PC-3 (cell line): ENCODE measurements around the gene ARMC3.

Experiments used
- EZH2 ChIP-seq: fragments of 300-600 bp; sonication (generic); IDR thresholded peaks from one replicate; pipeline ENCODE4 v1.6.1; 2017; ENCODE audit warnings: antibody characterized with exemption, mild to moderate bottlenecking, low read length; ENCODE audit not compliant: unreplicated experiment
- TF ChIP-seq, protein P1 (sequence below): fragments of 300-600 bp; sonication (generic); conservative IDR thresholded peaks from 2 replicates; pipeline ENCODE4 v1.5.1; 2017; ENCODE audit warnings: antibody characterized with exemption, low read depth, mild to moderate bottlenecking, low read length

DNA sequence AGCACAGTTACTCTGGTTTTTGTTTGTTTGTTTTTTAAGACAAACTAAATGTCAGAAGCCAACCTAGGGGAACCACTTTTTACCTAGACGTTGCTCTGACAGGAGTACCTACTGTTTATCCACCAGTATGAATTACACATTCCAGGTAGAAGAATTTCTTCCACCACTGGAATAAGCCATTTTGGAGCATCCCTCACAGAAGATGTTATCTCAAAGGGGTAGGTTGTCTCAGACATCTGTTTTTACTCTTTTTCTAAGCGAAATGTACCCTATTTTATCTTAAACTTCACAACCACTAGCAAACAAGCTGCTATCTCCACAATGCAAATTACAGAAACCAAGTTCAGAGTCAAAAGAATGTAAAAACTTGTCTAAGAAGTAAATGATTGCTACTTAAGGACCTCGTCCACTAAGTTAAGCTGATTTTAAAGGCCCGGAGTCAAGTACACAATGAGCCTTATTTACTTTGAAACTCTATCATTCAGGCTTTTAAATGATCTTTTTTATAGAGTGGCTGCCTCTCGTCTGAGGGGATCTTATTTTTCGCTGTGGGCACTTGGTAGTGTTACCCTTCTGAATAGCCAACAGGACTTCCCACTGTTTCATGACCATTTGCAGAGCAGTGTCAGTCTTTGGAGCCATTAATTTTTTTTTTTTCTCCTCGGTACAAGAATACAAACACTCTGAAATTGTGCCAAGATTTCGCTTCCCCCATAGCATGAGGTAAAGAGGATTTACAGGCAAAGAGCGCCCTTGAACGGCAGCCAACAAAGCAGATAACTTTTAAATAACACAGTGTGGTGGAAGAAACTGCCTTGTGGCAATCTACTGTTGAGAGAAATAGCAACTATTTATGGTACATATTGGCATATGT is 15.7 kb upstream of the ARMC3 start:
- TF ChIP-seq, protein P1, sequence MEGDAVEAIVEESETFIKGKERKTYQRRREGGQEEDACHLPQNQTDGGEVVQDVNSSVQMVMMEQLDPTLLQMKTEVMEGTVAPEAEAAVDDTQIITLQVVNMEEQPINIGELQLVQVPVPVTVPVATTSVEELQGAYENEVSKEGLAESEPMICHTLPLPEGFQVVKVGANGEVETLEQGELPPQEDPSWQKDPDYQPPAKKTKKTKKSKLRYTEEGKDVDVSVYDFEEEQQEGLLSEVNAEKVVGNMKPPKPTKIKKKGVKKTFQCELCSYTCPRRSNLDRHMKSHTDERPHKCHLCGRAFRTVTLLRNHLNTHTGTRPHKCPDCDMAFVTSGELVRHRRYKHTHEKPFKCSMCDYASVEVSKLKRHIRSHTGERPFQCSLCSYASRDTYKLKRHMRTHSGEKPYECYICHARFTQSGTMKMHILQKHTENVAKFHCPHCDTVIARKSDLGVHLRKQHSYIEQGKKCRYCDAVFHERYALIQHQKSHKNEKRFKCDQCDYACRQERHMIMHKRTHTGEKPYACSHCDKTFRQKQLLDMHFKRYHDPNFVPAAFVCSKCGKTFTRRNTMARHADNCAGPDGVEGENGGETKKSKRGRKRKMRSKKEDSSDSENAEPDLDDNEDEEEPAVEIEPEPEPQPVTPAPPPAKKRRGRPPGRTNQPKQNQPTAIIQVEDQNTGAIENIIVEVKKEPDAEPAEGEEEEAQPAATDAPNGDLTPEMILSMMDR: no peak
- TF ChIP-seq EZH2: no peak
